Right ventricle myocardium inferior (tissue), 1 donor: ENCODE data around the gene HRH1. TPM values are rescaled to one million over a fixed set of nuclear protein-coding genes. Genes with fewer than 3 reads are reported as not detected.

Source experiments
- ATAC-seq: fragments of 200-7000 bp; cut with Tn5 transposase; one replicate; pipeline ENCODE4 v1.9.1; 2020; ENCODE audit warnings: mild to moderate bottlenecking, moderate library complexity
- DNase-seq: peaks from one replicate; pipeline ENCODE4 v3.0.0; 2021; ENCODE audit errors: missing footprints
- intact Hi-C: fragments of 100-400 bp; cut with DNase I; formaldehyde crosslinking; loops from one replicate; pipeline ENCODE4 v1.11.0; 2022
- total RNA-seq: library from RNA; stranded (reverse); fragmentation: NEBNext Ultra II Directional; extraction: Animal tissue kit (Norgen Biotek cat#: 25700); gene quantifications from one replicate; pipeline ENCODE4 v1.2.1, GENCODE V29; 2021
- donor health status: DM: no; HTN: yes; CAD: no; lungs with severe emphysema.

The HRH1 gene
- total RNA-seq, 1 donor from 2014 or later: 1.8 TPM

- ATAC-seq (no peak), DNase-seq (no peak)
- intact Hi-C loops: no loop called here
Observed at GRCh38 chr3:11138371-11138770, 15.9 kb upstream of the HRH1 start.

DNA sequence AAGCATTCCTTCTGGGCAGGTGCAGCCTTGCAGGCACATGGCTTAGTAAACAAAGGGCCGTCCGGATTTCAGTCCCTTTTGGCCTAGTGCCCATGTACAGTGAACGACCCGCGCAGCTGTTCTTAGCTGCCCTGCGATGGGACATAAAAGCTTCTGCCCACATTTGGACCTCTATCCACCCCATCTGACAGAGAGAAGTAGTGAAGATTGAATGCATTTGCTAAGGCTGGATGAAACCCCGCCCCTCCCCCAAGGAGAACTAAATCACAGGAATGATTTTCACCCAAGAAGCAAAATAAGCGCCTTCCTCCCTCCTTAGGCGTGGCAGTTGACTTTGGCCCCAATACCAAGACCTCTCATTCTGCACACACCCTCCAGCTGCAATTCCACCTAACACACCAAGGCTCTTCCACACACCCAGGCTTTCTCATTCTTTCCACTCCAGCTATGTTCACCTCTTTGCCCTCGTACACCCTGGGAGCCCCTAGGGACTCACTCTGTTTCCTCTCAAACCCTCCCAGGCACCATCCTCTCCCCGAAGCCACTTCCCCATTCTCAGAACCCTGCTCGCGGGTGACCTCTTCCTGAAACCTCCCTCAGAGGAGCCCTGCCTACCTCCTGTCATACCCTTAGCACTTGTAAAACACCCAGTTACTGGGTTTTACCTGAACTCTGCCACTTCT, 14.1 kb upstream of the HRH1 start:
- DNase-seq (peak; percentile 70), ATAC-seq (peak; percentile 49)
- intact Hi-C loops: no loop called here

DNA sequence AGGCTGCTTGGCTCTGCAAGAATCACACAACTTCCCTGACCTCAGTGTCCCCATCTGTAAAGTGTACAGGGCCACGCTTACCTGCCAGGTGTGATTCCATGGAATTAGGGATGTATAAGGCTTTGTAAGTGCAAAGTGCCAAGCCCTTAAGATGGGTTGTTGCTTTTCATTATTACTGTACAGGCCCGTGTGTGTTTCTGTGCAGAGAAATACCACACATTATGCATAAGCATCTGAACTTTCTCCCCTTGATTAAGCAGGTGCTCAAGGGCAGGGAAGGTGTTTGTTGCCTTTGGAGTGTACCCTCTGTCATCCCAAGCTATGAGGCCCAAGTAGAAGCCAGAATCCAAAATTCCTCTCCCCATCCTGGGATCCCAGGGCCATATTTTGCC, 13.6 kb upstream of the HRH1 start:
- DNase-seq (no peak), ATAC-seq (no peak)
- intact Hi-C loops: no loop called here

- DNase-seq (no peak), ATAC-seq (no peak)
- intact Hi-C loops: no loop called here
Observed at GRCh38 chr3:11143476-11143875, 10.8 kb upstream of the HRH1 start.

DNA sequence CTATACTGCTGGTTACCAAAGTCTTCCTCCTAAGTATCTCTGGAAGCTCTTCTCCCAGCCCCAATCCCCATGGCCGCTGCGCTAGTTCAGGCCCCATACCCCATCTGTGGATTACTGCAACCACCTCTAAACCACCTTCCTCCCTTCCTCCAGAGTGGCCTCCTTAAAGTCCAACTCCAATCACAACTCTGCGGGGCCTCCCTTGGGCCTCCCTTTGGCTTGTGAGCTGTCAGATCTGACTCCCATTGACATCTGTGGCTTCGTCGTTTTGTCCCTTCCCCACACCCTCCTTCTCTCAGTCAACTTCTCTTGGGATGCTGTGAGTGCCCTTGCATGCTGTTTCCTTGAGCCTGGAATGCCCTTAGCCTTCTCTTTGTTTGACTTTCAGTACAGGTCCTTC, 9.3 kb upstream of the HRH1 start:
- DNase-seq (no peak), ATAC-seq (no peak)
- intact Hi-C loops: no loop called here

DNA sequence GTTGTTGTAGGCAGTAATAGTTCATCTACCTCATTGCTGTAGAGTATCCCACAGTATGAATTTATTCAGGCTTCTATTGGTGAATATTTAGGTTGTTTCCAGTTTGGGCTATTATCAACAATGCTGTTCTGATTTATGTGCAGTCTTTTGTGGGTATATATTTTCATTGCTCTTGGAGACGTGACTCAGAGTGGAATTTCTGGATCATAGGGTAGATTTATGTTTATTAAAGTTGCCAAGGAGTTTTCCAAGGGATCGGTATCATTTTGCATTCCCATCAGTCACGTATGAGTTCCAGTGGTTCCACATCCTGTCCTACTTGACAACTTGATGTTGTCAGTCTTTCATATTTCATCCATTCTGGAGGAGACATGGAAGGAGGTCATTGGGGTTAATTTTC, 8.4 kb upstream of the HRH1 start:
- intact Hi-C loops: no loop called here
- no peak for ATAC-seq
- DNase-seq: no peak

DNA sequence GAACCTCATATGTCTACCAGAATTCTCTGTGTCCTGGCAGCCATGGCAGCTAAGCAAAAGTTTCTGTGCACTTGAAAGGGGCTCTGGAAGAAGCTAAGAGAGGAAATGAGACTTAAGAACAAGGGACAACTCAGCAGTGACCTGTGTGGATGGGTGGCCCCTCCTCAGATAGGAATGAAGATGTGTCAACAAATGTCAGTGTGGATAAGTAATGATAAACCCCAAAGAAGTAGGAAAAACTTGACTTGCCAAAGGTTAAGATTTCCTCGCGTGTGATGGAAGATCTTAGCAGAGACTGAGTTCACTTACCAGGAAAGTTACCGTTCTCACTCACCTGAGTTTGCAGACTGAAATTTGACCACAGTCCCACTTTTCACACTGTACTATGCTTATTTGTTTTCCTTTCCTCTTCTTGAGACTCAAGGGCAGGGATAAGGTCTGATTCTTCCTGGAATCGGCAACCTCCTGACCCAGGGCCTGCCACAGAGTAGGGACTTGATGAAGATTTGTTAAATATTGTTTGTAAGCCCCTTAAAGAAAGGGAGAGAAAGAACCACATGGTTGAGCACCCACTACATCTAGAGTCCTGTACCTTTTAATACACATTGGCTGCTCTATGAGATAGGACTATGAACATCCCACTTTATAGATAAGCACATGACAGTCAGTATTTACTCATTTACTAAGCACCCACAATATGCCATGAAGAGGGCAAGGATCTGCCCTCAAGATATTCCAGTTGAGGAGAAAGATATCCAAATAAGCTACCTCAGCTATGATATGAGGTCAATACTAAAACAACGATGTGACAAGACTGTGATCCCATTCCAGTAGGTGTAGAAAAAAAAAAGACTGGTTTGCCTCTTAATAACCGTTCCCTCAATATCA, 7.3 kb upstream of the HRH1 start:
- intact Hi-C loops: no loop called here
- DNase-seq: no peak
- no peak for ATAC-seq

GRCh38 chr3:11150256-11150655, 4.0 kb upstream of the HRH1 start:
- intact Hi-C loops: loop anchor here (5.0 kb wide), 1 partner anchor 187 kb away; no protein-coding TSS in a partner anchor
- ATAC-seq (no peak), DNase-seq (peak; percentile 65)

GRCh38 chr3:11152301-11152700, 2.0 kb upstream of the HRH1 start:
- DNase-seq (no peak), ATAC-seq (no peak)
- intact Hi-C loops: loop anchor here (5.0 kb wide), 1 partner anchor 185 kb away; no protein-coding TSS in a partner anchor

GRCh38 chr3:11154953-11155325, 646 bp downstream of the HRH1 start:
- no peak for DNase-seq
- intact Hi-C loops: loop anchor here (1.0 to 5.0 kb wide), 2 partner anchors 50 to 182 kb away; no protein-coding TSS in a partner anchor
- ATAC-seq: no peak

DNA sequence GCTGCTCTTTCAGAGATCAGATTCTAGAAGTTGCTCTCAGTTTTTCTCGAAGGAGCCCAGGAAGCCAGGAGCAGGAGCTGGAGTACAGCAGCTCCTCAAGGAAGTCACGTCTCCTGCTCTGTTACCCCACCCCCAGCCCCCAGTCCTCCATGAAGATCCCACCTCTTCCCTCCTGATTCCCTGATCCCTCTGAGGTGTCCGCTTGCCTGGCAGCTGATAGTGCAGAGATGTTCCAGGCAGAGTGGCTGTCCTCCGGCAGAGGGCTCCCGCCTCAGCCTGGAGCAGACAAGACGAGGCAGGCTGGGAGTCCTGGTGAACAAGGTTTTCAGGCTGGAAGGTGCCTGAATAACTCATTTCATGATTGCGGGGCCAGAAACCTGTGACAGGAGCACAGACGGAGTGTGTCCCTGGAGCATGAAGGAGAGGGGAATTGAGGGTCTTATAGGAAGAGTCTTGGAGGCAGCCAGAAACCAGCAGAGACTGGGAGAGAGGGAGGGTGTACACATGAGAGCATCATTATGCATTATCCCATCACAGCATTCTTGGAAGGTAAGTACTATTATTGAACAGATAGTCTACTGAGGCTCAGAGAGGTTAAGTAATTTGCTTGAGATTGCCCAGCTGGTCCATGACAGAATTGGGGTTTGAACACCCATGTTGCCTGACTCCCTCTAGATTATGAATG, 1.2 kb downstream of the HRH1 start:
- ATAC-seq (peak; percentile 77), DNase-seq (no peak)
- intact Hi-C loops: loop anchor here (1.0 kb wide), 1 partner anchor 50 kb away; no protein-coding TSS in a partner anchor

DNA sequence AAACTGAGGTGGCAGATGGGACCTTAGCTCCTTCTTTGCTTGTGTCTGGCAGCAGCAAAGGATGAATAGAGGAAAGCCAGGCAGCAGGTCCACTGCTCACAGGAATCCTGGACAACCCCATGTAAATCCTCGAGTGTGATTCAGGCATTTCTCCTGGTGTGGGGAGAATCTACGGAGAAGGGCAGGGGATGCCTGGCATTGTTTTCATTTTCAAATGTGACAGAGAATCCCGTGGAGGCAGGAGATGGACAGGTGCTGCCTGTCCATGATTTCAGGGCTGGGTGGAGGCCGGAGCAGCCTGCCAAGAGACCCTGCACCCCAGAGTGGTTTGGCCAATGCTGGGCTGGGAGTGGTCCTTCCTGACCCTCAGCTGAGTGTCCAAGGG, 1.7 kb downstream of the HRH1 start:
- intact Hi-C loops: no loop called here
- DNase-seq: no peak
- ATAC-seq: no peak

DNA sequence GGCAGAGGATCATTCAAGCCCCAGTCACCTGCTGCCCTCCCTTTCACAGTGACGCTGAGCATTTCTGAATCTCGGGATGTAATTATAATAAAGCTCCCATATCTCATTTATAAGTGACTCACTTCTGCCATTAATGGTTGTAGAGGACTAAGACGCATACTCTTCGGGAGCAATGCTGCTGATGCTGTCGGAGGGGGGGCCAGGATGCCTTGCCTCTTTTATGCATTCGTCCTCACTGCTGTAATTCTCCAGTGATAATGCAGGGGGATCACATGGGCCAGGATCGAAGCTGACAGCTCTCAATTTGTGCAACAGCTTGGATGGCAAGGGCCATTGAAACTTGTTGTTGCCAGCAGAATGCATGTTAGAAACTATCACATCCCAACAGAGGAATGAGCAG, 3.1 kb downstream of the HRH1 start:
- intact Hi-C loops: no loop called here
- DNase-seq: no peak
- no peak for ATAC-seq

GRCh38 chr3:11159421-11159904, 5.2 kb downstream of the HRH1 start:
- DNase-seq (no peak), ATAC-seq (peak; percentile 68)
- intact Hi-C loops: no loop called here

- no peak for ATAC-seq
- DNase-seq: no peak
- intact Hi-C loops: no loop called here
Observed at GRCh38 chr3:11161666-11162065, 7.4 kb downstream of the HRH1 start.

GRCh38 chr3:11162401-11163345, 8.4 kb downstream of the HRH1 start:
- intact Hi-C loops: no loop called here
- no peak for ATAC-seq
- DNase-seq: no peak

DNA sequence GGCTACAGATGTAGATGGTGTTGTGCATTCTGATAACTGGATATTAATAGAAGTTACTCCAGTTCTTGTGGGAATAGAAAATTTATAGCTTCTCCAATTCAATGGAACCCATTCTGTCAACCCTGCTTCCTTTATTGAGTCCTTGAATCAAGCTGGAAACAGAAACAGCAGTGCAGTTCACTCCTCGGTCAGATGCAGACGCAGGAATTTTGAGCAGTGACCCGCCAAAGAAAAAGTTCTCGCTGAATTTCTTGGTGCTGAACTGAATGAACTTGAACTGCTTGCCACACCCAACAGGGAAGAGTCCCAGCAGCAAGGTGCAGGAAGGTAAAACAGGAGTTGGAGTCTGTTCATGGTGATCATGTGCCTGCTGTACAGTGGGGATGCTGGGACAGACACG, 10.3 kb downstream of the HRH1 start:
- intact Hi-C loops: no loop called here
- ATAC-seq (no peak), DNase-seq (no peak)

DNA sequence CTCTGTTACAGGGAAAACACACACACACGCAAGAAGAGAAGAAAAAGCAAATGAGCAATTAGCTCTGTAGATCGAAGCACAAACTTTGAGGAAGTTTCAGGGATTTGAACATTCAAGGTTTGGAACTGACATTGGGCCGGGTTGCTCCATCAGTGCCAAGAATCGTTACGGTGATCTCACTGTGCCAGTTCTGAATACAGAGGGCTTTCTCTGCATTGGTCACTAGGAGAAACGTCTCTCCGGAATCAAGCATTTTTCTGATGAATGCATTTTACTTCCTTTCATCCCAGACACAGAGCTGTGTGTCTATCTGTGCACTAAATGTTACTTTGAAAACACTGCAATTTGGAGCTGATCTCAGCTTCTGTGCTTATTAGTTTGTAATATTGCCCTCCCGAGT, 11.2 kb downstream of the HRH1 start:
- DNase-seq (no peak), ATAC-seq (no peak)
- intact Hi-C loops: no loop called here
